Motor neuron (in vitro differentiated cells): ENCODE measurements around the gene CSTF2T. TPM values are rescaled to one million over a fixed set of nuclear protein-coding genes. Genes with fewer than 3 reads are reported as not detected.
A peak's percentile ranks its signal among the peaks of the same experiment; 100 is the strongest.
"Not testable (repeated sequence)": the region's sequence is repeated elsewhere in the genome, so short reads cannot be mapped to it uniquely, and the experiment has no call there.

Experiments
- ATAC-seq, 8 experiments: fragments of 200-7000 bp; cut with Tn5 transposase; replicated peaks in 6 of 8; 2 replicates each; pipeline ENCODE4 v1.8.0; 2021; ENCODE audit warnings: mild to moderate bottlenecking in 8 of 8, moderate library complexity in 8 of 8
- H3K27ac ChIP-seq, 2 donors: fragments of 250-450 bp; sonication (Bioruptor Pico); 2 replicates each; pipeline ENCODE4 v1.9.0; 2021; ENCODE audit warnings: antibody characterized with exemption in 2 of 2, mild to moderate bottlenecking in 2 of 2, moderate library complexity in 1 of 2
- H3K4me1 ChIP-seq, 2 donors: fragments of 250-450 bp; sonication (Bioruptor Pico); replicated peaks in 1 of 2; 2 replicates each; pipeline ENCODE4 v1.6.1; 2021; ENCODE audit warnings: antibody characterized with exemption in 2 of 2, mild to moderate bottlenecking in 2 of 2, moderate library complexity in 1 of 2
- H3K4me3 ChIP-seq, 5 donors: fragments of 250-450 bp; sonication (Bioruptor Pico); 2 replicates each; pipeline ENCODE4 v1.9.0; 2021; ENCODE audit warnings: antibody characterized with exemption in 5 of 5, mild to moderate bottlenecking in 5 of 5, moderate library complexity in 4 of 5
- WGBS, 10 experiments: fragments of 450-650 bp; shearing (Covaris generic); methylation state at CpG; one replicate each; pipeline ENCODE4 v1.0.0; 2022; 5-methylcytosine and 5-hydroxymethylcytosine counted together
- in situ Hi-C, 9 experiments: fragments of 400-800 bp; cut with MboI; loops; one replicate each; pipeline ENCODE4 v1.15.0; 2021; ENCODE audit warnings: low sequenced_read_pairs in 9 of 9, low pct_unique_long_range_greater_than_20kb in 2 of 9; ENCODE audit not compliant: unreplicated experiment in 9 of 9
- total RNA-seq, 8 experiments: library from RNA; unstranded; fragments of 300-600 nt; gene quantifications; 2 replicates each; pipeline versions ENCODE4 v1.2.3 to v1.2.4, GENCODE V29; 2022

The CSTF2T gene
- total RNA-seq, 8 experiments from 2014 or later: 22.9 to 34.2 (median 26.9) TPM

DNA sequence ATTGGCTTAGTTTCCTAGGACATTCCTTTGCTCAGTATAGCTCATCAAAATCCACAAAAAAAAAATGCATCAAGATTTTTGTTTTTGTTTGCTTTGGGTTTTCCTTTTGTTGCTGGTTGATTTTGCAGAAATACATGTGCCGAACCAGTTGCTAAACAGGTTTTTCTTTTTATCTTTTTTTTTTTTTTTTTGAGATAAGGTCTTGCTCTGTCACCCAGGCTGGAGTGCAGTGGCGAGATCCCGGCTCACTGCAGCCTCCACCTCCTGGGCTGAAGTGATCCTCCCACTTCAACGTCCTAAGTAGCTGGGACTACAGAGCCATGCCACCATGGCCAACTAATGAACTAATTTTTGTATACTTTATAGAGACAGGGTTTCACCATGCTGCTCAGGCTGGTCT lies 8.3 kb downstream of the CSTF2T start:
- Histone ChIP-seq H3K4me3 (no peak overlapping the region), H3K4me1 (peaks cover 0 to 13% of the 10 kb centered on the region in 2 donors), H3K27ac (no peak overlapping the region)
- 70 to 100% (median 87%) methylated on average over 1 to 4 of the region's 4 CpGs for WGBS, 10 experiments
- no peak for ATAC-seq
- in situ Hi-C loops: loop anchor here in 1 of 9 experiments (25.0 kb wide), 1 partner anchor 629 kb away; the partner anchor contains the start of gene PRKG1

DNA sequence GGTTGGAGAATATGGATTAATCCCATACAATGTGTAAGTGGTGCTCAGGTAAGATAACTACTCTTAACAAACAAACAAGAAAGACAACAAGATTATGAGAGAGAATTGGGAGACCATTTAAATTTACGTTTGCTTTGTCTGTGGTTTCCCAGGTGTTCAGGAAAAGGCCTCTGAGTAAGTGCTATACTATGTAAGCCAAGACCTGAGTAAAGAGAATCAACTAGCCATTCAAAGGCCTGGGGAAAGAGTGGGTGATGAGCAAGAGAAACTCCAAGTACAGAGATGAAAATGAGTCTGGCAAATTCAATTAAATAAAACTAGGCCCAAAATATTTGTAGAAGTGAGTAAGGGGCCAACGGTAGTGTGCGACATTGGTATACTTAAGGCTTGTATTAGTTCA lies 9.9 kb downstream of the CSTF2T start:
- 75 to 100% (median 100%) methylated on average over 1 to 3 of the region's 3 CpGs for WGBS, 10 experiments
- peaks cover 0 to under 1% of the 10 kb centered on the region in 2 donors for H3K4me1 ChIP-seq
- no peak for ATAC-seq
- in situ Hi-C loops: loop anchor here in 1 of 9 experiments (25.0 kb wide), 1 partner anchor 627 kb away; the partner anchor contains the start of gene PRKG1
- H3K4me3 ChIP-seq: no peak overlapping the region
- no peak overlapping the region for H3K27ac ChIP-seq

- WGBS, 10 experiments: 40 to 100% (median 70%) methylated on average over 1 to 2 of the region's 2 CpGs; no CpG with 5 or more reads in 1 of the 10 experiments
- H3K27ac ChIP-seq, H3K4me1 ChIP-seq, H3K4me3 ChIP-seq, ATAC-seq: not testable (repeated sequence)
- in situ Hi-C loops: loop anchor here in 1 of 9 experiments (25.0 kb wide), 1 partner anchor 627 kb away; the partner anchor contains the start of gene PRKG1
Observed at GRCh38 chr10:51688826-51689225, 10.6 kb downstream of the CSTF2T start.

DNA sequence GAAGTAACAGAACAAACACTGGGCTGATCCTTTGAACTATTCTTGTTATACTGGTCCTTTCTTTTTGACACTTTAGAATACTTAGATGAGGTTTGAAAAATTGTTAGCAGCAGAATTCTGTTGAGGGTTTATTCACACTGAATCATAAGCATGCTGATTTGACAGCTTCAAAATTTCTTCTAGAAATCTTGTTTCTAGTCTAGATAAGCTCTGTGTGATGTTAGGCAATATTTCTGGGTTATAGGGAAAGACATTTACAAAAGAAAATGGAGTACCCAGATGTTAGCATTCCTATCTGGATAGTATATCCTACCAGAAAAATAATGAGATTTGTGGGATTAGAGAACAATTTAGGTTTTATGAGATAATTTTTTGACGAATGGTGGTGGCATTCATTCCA lies 12.1 kb downstream of the CSTF2T start:
- Histone ChIP-seq H3K27ac (no peak overlapping the region), H3K4me3 (no peak overlapping the region), H3K4me1 (no peaks in the 10 kb centered on the region)
- in situ Hi-C loops: loop anchor here in 1 of 9 experiments (25.0 kb wide), 1 partner anchor 625 kb away; the partner anchor contains the start of gene PRKG1
- WGBS, 10 experiments: 60 to 100% (median 82%) methylated on average over 1 of the region's 1 CpG; no CpG with 5 or more reads in 3 of the 10 experiments
- ATAC-seq: no peak

DNA sequence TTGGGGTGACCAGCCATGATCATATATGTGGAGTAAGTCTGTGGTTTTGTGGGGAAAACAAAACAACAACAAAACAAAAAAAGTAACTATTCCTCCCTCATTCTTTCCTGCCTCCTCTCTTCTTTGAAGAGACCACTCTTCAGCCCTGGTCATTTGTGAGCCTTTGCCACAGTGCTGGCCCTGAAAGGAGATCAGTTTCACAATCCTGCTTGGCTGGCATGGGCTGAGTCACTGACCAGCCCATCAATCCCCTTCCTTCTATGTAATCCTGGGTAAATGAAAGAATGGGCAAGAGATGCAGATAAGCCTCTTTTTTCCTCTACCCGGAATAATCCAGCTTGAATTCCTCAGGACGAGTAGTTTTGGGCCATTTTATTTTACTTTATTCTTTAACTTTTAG lies 13.6 kb downstream of the CSTF2T start:
- Histone ChIP-seq H3K4me1 (no peaks in the 10 kb centered on the region), H3K27ac (no peak overlapping the region), H3K4me3 (no peak overlapping the region)
- in situ Hi-C loops: loop anchor here in 1 of 9 experiments (25.0 kb wide), 1 partner anchor 623 kb away; the partner anchor contains the start of gene PRKG1
- 50 to 100% (median 86%) methylated on average over 1 to 2 of the region's 2 CpGs; no CpG with 5 or more reads in 1 of the 10 experiments for WGBS, 10 experiments
- ATAC-seq: peak in 2 of 8 experiments; percentile 39 to 41

- peak in 4 of 8 experiments; percentile 26 to 91 (median 60) for ATAC-seq
- H3K27ac ChIP-seq: no peak overlapping the region
- in situ Hi-C loops: loop anchor here in 1 of 9 experiments (25.0 kb wide), 1 partner anchor 621 kb away; the partner anchor contains the start of gene PRKG1
- H3K4me1 ChIP-seq: no peaks in the 10 kb centered on the region
- 13 to 98% (median 62%) methylated on average over 1 to 4 of the region's 4 CpGs; no CpG with 5 or more reads in 2 of the 10 experiments for WGBS, 10 experiments
- no peak overlapping the region for H3K4me3 ChIP-seq
Observed at GRCh38 chr10:51683031-51683691, 16.2 kb downstream of the CSTF2T start.

- WGBS, 10 experiments: 79 to 100% (median 94%) methylated on average over 2 to 6 of the region's 6 CpGs; no CpG with 5 or more reads in 6 of the 10 experiments
- no peak for ATAC-seq
- in situ Hi-C loops: loop anchor here in 1 of 9 experiments (25.0 kb wide), 1 partner anchor 618 kb away; the partner anchor contains the start of gene PRKG1
- Histone ChIP-seq H3K27ac (no peak overlapping the region), H3K4me3 (no peak overlapping the region), H3K4me1 (no peaks in the 10 kb centered on the region)
Observed at GRCh38 chr10:51679841-51680240, 19.6 kb downstream of the CSTF2T start.

GRCh38 chr10:51675088-51675487 lies 24.3 kb downstream of the CSTF2T start:
- in situ Hi-C loops: loop anchor here in 1 of 9 experiments (25.0 kb wide), 1 partner anchor 613 kb away; the partner anchor contains the start of gene PRKG1
- ATAC-seq: no peak
- Histone ChIP-seq H3K4me1 (no peaks in the 10 kb centered on the region), H3K27ac (no peak overlapping the region), H3K4me3 (no peak overlapping the region)

GRCh38 chr10:51672039-51672535 lies 27.3 kb downstream of the CSTF2T start:
- in situ Hi-C loops: no loop called here
- ATAC-seq: no peak
- H3K27ac ChIP-seq: no peak overlapping the region
- H3K4me3 ChIP-seq: no peak overlapping the region
- H3K4me1 ChIP-seq: peaks cover 6 to 7% of the 10 kb centered on the region in 2 donors

- Histone ChIP-seq H3K27ac (no peak overlapping the region), H3K4me1 (peaks cover 6 to 7% of the 10 kb centered on the region in 2 donors), H3K4me3 (no peak overlapping the region)
- WGBS, 10 experiments: 86 to 100% (median 96%) methylated on average over 1 to 5 of the region's 5 CpGs; no CpG with 5 or more reads in 1 of the 10 experiments
- ATAC-seq: no peak
- in situ Hi-C loops: no loop called here
Observed at GRCh38 chr10:51669041-51669440, 30.4 kb downstream of the CSTF2T start.

DNA sequence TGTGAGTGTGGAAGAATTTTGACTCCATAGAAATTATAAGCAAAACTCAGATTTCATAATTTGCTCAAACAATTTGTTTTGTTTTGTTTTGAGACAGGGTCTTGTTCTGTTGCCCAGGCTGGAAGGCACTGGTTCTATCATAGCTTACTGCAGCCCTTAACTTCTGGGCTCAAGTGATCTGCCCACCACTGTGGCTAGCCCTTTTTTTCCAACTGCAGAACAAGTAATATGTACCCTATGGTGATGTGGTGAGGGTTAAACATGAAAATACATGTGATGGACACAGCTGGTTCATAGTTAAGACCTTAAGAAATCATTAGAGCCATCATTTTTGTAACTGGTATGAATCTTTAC lies 31.1 kb downstream of the CSTF2T start:
- Histone ChIP-seq H3K4me1 (peaks cover 6 to 7% of the 10 kb centered on the region in 2 donors), H3K27ac (no peak overlapping the region), H3K4me3 (no peak overlapping the region)
- in situ Hi-C loops: no loop called here
- ATAC-seq: peak in 1 of 8 experiments; percentile 18

- in situ Hi-C loops: no loop called here
- 0 to 70% (median 22%) methylated on average over 1 of the region's 1 CpG; no CpG with 5 or more reads in 5 of the 10 experiments for WGBS, 10 experiments
- Histone ChIP-seq H3K4me1 (peaks cover 6 to 7% of the 10 kb centered on the region in 2 donors), H3K4me3 (no peak overlapping the region), H3K27ac (no peak overlapping the region)
- peak in 7 of 8 experiments; percentile 25 to 66 (median 52) for ATAC-seq
Observed at GRCh38 chr10:51667678-51668335, 31.6 kb downstream of the CSTF2T start.

GRCh38 chr10:51666456-51666855 lies 32.9 kb downstream of the CSTF2T start:
- Histone ChIP-seq H3K4me1 (peaks cover 6 to 7% of the 10 kb centered on the region in 2 donors), H3K27ac (no peak overlapping the region), H3K4me3 (no peak overlapping the region)
- no peak for ATAC-seq
- in situ Hi-C loops: no loop called here
